HUES64 (cell line): ENCODE measurements around the gene GCAT.

Experiments used
- H3K27ac ChIP-seq: 2 replicates; pipeline ENCODE4 v1.7.0; 2013; ENCODE audit warnings: low read depth, low read length, inconsistent platforms
- H3K27me3 ChIP-seq: 2 replicates; pipeline ENCODE4 v1.6.1; 2013; ENCODE audit warnings: mild to moderate bottlenecking, low read length; ENCODE audit not compliant: insufficient read depth
- H3K36me3 ChIP-seq: 2 replicates; pipeline ENCODE4 v1.6.1; 2013; ENCODE audit warnings: mild to moderate bottlenecking, low read length; ENCODE audit not compliant: insufficient read depth
- H3K4me1 ChIP-seq: 2 replicates; pipeline ENCODE4 v1.6.1; 2013; ENCODE audit warnings: mild to moderate bottlenecking, low read length, moderate library complexity; ENCODE audit not compliant: insufficient read depth
- H3K4me3 ChIP-seq: 2 replicates; pipeline ENCODE4 v1.5.1; 2013; ENCODE audit warnings: mild to moderate bottlenecking, low read length, moderate library complexity
- H3K9ac ChIP-seq: 2 replicates; pipeline ENCODE4 v1.6.1; 2013; ENCODE audit warnings: mild to moderate bottlenecking, low read depth, low read length
- H3K9me3 ChIP-seq: 2 replicates; pipeline ENCODE4 v1.6.1; 2013; ENCODE audit warnings: low read depth, low read length; ENCODE audit not compliant: insufficient read depth
- WGBS: fragments of 150-250, 120-280 bp; methylation state at CpG from one replicate; pipeline ENCODE4 v1.1.7; 2013; ENCODE audit warnings: missing lambda C conversion rate; 5-methylcytosine and 5-hydroxymethylcytosine counted together

The GCAT gene

GRCh38 chr22:37815593-37815992 lies 7.9 kb downstream of the GCAT start:
- Histone ChIP-seq H3K4me1 (peaks cover 4% of the 10 kb centered on the region; the same call in 1 of the 2 replicates), H3K27ac (no peak overlapping the region), H3K36me3 (peaks cover 23% of the 10 kb centered on the region), H3K27me3 (peaks cover 24% of the 10 kb centered on the region), H3K9ac (no peak overlapping the region), H3K4me3 (no peak overlapping the region), H3K9me3 (no peaks in the 10 kb centered on the region)
- WGBS, result 92% methylated on average over 12 of the region's 12 CpGs

GRCh38 chr22:37816543-37817180 lies 8.9 kb downstream of the GCAT start:
- no peak overlapping the region for H3K4me3 ChIP-seq
- no peak overlapping the region for H3K9ac ChIP-seq
- no peaks in the 10 kb centered on the region for H3K9me3 ChIP-seq
- peaks cover 24% of the 10 kb centered on the region for H3K27me3 ChIP-seq
- H3K4me1 ChIP-seq, result peaks cover 4% of the 10 kb centered on the region; the same call in 1 of the 2 replicates
- H3K36me3 ChIP-seq, result peaks cover 23% of the 10 kb centered on the region
- 94% methylated on average over 23 of the region's 23 CpGs for WGBS
- H3K27ac ChIP-seq, result no peak overlapping the region

GRCh38 chr22:37817705-37818408 lies 10.1 kb downstream of the GCAT start:
- H3K4me3 ChIP-seq, result peak overlapping the region; percentile 55
- H3K9ac ChIP-seq, result peak overlapping the region; percentile 61; the same call in 1 of the 2 replicates
- H3K9me3 ChIP-seq, result no peaks in the 10 kb centered on the region
- peaks cover 25% of the 10 kb centered on the region for H3K27me3 ChIP-seq
- H3K4me1 ChIP-seq, result peaks cover 12% of the 10 kb centered on the region
- H3K36me3 ChIP-seq, result peaks cover 23% of the 10 kb centered on the region
- H3K27ac ChIP-seq, result peak overlapping the region; percentile 80; the same call in 1 of the 2 replicates
- 2% methylated on average over 29 of the region's 29 CpGs for WGBS

- H3K4me1 ChIP-seq, result peaks cover 19% of the 10 kb centered on the region
- H3K27me3 ChIP-seq, result peaks cover 32% of the 10 kb centered on the region
- H3K27ac ChIP-seq, result no peak overlapping the region; the same call in 1 of the 2 replicates
- H3K36me3 ChIP-seq, result peaks cover 19% of the 10 kb centered on the region
- no peaks in the 10 kb centered on the region for H3K9me3 ChIP-seq
- WGBS, result 3% methylated on average over 68 of the region's 68 CpGs
- H3K9ac ChIP-seq, result peak overlapping the region; percentile 56
- H3K4me3 ChIP-seq, result peak overlapping the region; percentile 55
Measured at GRCh38 chr22:37818409-37819104, 10.8 kb downstream of the GCAT start.

- Histone ChIP-seq H3K36me3 (peaks cover 18% of the 10 kb centered on the region), H3K27me3 (peaks cover 37% of the 10 kb centered on the region), H3K4me3 (peak overlapping the region; percentile 55), H3K27ac (no peak overlapping the region), H3K4me1 (peaks cover 19% of the 10 kb centered on the region), H3K9ac (peak overlapping the region; percentile 56), H3K9me3 (no peaks in the 10 kb centered on the region)
- 33% methylated on average over 14 of the region's 14 CpGs for WGBS
Measured at GRCh38 chr22:37819105-37819433, 11.3 kb downstream of the GCAT start.

GRCh38 chr22:37820350-37820749 lies 12.6 kb downstream of the GCAT start:
- Histone ChIP-seq H3K9ac (no peak overlapping the region), H3K9me3 (no peaks in the 10 kb centered on the region), H3K27me3 (peaks cover 50% of the 10 kb centered on the region), H3K4me3 (no peak overlapping the region), H3K36me3 (0 out of 2 replicates have a peak, but pooled peaks cover 7% of the 10 kb centered on the region), H3K4me1 (peaks cover 19% of the 10 kb centered on the region), H3K27ac (no peak overlapping the region)
- WGBS, result 94% methylated on average over 5 of the region's 5 CpGs

- WGBS, result 51% methylated on average over 8 of the region's 8 CpGs
Measured at GRCh38 chr22:37822079-37822833, 14.5 kb downstream of the GCAT start.

GRCh38 chr22:37823134-37823985 lies 15.6 kb downstream of the GCAT start, which contains the start of gene GALR3:
TSS of gene GALR3 (plus strand) at chr22:37823382. CDS start at chr22:37823407, 25 bp downstream.
- H3K4me3 ChIP-seq, result peak within 1 kb of the TSS; percentile 53; the same call in 1 of the 2 replicates
- H3K9me3 ChIP-seq, result no peaks in the 10 kb centered on the region
- peaks cover 19% of the 10 kb centered on the region for H3K4me1 ChIP-seq
- no peak within 1 kb of the TSS for H3K9ac ChIP-seq
- peaks cover 54% of the 10 kb centered on the region for H3K27me3 ChIP-seq
- WGBS, result 78% methylated on average over 21 of the region's 21 CpGs
- H3K27ac ChIP-seq, result no peak within 1 kb of the TSS
- no peaks in the 10 kb centered on the region for H3K36me3 ChIP-seq

More at GRCh38 chr22:37822079-37822833, 14.5 kb downstream of the GCAT start:
- Histone ChIP-seq H3K9ac (no peak overlapping the region), H3K27ac (no peak overlapping the region), H3K9me3 (no peaks in the 10 kb centered on the region), H3K4me1 (peaks cover 19% of the 10 kb centered on the region), H3K36me3 (no peaks in the 10 kb centered on the region), H3K4me3 (no peak overlapping the region), H3K27me3 (peaks cover 55% of the 10 kb centered on the region)

GRCh38 chr22:37824674-37825641 lies 17.2 kb downstream of the GCAT start:
- peaks cover 15% of the 10 kb centered on the region for H3K4me1 ChIP-seq
- WGBS, result 8% methylated on average over 135 of the region's 135 CpGs
- H3K9me3 ChIP-seq, result no peaks in the 10 kb centered on the region
- H3K36me3 ChIP-seq, result 0 out of 2 replicates have a peak, but pooled peaks cover 3% of the 10 kb centered on the region
- no peak overlapping the region for H3K27ac ChIP-seq
- H3K27me3 ChIP-seq, result peaks cover 38% of the 10 kb centered on the region
- H3K4me3 ChIP-seq, result peak overlapping the region; percentile 53
- H3K9ac ChIP-seq, result peak overlapping the region; percentile 75
